NCI-H345 treated with DMSO at 0.1 percent for 48 hours (cell line): ENCODE measurements around the gene CAMTA1.
A peak's percentile ranks its signal among the peaks of the same experiment; 100 is the strongest.
"Not testable (repeated sequence)": the region's sequence is repeated elsewhere in the genome, so short reads cannot be mapped to it uniquely, and the experiment has no call there.

Experiments used
- DNase-seq: peaks from one replicate; lab custom pipeline; 2025; ENCODE audit not compliant: unreplicated experiment; lab: John Stamatoyannopoulos, UW

The CAMTA1 gene

DNA sequence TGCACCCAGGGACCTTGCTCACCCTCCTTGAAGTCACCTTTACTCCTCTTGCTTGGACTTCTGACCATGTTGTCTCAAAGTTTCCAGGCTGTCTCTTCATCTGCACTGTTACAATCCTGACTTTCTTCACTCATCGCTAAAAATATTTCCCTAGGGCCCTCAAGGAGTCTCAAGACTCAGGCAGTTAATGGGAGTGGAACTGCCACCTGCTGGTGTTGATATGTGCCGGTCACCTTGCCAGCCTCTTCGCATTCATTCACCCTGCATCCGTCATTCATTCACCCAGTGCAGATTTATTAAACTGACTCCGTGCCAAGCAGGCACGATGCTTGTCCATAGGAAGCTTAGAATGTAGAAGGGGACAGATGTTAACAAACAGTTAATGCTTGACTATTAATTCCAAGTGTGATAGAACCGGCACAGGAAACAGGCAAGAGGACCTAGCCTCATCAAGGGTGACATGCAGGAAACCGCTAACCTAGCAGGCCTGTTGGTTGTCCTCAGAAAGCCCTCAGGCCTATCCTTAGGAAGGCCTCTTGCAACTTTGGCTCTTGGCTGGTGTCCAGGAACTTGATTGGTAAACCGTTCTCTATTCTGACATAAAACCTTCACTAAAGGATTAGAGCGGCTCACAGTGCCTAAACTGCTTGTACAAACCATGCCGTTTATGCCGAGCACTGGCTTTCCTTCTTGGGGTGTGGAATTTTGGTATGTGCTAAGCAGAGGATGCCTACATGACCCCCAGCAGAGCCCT is 342.2 kb downstream of the CAMTA1 start:
- DNase-seq, result no peak

GRCh38 chr1:7128293-7128692 is 343.0 kb downstream of the CAMTA1 start:
- no peak for DNase-seq

- DNase-seq, result no peak
Measured at GRCh38 chr1:7130127-7130526, 344.9 kb downstream of the CAMTA1 start.

DNA sequence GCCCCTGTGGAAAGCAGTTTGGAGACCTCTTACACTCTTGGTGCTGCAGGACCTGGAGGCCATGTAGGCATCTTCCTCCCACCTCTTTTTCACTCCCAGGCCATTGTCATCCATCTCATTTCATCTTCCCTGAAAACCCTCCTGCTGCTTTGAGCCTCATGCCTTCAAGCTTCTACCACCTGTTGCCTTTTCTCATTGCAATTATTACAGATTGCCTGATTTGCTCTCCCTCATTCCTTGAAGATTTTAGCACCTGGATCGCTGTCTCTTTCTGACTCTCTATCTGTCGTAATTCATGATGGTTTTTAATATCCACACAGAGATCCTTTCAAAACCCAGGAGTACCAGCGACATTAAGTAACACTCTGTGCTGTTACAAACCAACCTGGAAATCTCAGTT is 350.2 kb downstream of the CAMTA1 start:
- DNase-seq, result no peak

DNA sequence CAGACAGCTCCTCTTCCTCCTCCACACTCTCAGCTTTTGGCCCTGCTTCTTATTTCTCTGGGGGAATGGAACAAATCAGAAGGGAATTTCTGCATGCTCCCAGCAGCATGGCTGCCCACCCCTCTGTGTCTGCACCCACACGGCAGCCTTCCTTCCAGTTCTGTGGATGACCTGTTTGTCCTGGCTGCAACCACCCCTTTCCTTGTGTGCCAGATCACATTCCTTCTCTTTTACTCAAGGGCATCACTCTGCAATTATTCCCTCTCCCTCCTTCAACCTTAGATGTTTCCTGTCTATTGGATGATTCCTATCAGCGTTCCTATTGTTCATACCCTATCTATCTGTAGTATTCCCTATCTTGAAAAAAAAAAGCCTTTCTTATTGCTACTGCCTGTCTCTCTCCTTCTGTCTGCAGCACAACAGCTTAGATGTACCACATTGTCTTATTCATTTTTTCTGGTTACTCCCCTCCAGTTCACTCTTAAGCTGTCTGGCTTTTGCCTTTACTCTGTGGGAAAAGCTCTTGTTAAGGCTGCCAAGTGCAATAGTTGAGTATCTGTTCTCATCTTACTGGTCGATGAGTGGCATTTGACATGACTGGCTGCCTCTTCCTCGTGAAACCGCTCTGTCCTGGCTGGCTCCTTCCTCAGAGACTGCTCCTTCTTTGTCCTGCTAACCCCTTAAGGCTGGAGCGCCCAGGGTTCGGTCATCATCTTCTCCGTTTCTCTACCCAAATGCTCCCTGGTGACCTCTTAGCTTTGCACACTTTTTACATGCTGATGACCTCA is 351.1 kb downstream of the CAMTA1 start:
- no peak for DNase-seq

DNA sequence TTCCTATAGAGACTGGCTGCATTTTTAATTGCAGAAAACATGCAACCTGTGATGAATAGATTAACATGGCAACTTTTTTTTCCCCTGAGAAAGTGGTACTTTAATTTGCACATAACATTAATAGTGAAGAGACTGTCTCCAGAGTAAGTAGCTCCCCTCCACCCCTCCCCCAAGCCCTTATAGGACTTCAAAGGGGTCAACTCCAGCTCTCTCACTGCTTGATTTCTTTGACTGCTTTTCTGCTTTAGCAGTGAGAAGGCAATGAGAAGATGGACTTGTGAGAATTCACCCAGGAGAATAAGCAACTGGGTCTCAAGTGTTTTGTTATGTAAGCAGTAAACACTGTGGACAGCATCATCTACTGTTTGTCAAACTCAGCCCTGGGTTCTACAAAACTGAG is 355.0 kb downstream of the CAMTA1 start:
- no peak for DNase-seq

- DNase-seq, result peak; percentile 1
Measured at GRCh38 chr1:7145947-7146346, 360.7 kb downstream of the CAMTA1 start.

DNA sequence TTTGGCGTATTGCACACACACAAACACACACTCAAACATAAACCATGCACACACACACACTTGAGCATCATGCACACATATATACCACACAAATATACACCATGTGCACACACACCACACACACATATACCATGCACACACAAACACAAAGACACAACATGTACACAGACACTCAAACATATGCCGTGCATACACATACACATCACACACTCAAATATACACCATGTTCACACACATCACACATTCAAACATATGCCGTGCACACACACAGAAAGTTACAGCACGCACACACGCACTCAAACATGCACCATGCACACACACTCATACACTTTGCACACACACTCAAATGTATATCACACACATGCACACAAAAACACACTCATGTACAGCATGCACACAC is 361.5 kb downstream of the CAMTA1 start:
- DNase-seq, result no peak

- DNase-seq, result not testable (repeated sequence)
Measured at GRCh38 chr1:7147581-7148282, 362.5 kb downstream of the CAMTA1 start.

DNA sequence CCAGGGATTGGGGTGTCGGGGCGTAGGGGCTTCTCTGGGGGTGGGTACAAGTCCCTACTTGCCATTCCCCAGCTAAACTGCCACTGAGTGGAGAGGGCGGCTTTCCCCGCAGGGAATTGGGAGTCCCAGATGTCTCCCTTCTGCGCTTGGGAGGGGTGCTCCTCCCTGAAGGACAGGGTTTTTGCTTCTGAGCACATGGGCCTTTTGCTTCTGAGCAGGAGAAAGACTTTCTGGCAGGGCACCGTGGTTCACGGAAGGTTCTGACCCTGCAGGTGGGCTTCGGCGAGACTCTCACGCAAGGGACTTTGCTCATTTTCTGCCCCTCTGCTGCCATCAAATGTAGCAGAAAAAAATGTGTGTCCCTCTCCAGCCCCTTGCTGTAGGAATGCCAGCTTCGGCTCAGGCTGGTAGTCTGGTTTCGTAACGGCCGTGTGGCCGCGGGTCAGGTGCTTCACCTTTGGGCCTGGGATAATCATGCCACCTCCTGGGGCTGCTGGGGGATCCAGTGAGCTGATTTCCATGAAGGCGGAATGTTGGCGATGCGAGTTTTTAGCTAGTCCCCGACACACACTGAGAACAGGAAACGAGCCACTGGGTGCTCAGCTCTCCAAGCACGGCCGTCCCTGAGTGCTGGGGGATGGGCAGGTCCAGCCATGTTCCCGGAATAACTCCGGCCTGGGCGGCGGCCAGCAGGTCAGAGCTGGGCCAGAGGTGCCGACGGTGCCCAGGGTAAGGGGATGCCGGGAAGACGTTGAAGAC is 364.0 kb downstream of the CAMTA1 start:
- DNase-seq, result no peak

GRCh38 chr1:7150724-7151280 is 365.5 kb downstream of the CAMTA1 start:
- DNase-seq, result no peak

GRCh38 chr1:7151978-7152377 is 366.7 kb downstream of the CAMTA1 start:
- no peak for DNase-seq

GRCh38 chr1:7152655-7153054 is 367.4 kb downstream of the CAMTA1 start:
- no peak for DNase-seq

DNA sequence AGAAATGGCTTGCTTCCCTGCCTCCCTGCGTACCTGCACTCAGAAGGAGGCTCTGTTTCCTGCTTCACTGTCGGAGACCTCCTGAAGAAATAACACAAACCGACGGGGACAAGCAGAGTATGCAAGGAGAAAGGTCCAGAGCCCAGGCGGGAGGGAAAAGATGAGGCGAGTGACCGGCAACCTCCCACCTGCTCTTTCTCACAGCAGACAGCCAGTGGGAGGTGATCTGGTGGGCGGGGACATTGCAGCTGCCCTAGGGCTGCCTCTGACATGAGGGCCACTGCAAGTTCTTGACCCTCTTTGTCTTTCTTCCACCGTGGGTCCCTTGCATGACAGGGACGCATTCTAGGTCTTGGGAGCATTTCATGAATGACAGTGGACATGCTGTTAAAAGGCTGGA is 368.2 kb downstream of the CAMTA1 start:
- DNase-seq, result no peak

GRCh38 chr1:7159116-7159781 is 374.0 kb downstream of the CAMTA1 start:
- DNase-seq, result no peak

DNA sequence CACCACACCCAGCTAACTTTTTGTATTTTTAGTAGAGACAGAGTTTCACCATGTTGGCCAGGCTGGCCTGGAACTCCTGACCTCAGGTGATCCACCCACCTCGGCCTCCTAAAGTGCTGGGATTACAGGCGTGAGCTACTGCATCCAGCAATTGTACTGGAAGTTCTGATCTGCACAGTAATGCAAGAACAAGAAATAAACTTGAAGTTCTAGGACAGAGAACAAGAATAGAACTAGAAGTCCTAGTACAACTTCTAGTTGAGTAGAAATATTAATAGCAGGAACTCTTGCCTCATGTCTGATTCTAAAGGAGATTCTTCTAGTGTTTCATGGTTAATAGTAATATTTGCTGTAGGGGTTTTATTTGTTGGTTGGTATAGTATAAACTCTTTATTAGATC is 383.3 kb downstream of the CAMTA1 start:
- DNase-seq, result not testable (repeated sequence)

- DNase-seq, result no peak
Measured at GRCh38 chr1:7171168-7171567, 385.9 kb downstream of the CAMTA1 start.

- DNase-seq, result no peak
Measured at GRCh38 chr1:7171574-7171973, 386.3 kb downstream of the CAMTA1 start.

GRCh38 chr1:7172804-7173203 is 387.6 kb downstream of the CAMTA1 start:
- DNase-seq, result no peak

- DNase-seq, result no peak
Measured at GRCh38 chr1:7174561-7174960, 389.3 kb downstream of the CAMTA1 start.
